IPS DF 6.9 (cell line): ENCODE data around the gene COQ7.

Experiments used
- DNase-seq: peaks from one replicate; pipeline ENCODE4 v3.0.0-alpha.2; 2013; ENCODE audit warnings: low read depth, low spot score
- H3K27ac ChIP-seq: one replicate; pipeline ENCODE4 v1.5.1; 2013; ENCODE audit warnings: low read length, control low read depth
- H3K27me3 ChIP-seq: 2 replicates; pipeline ENCODE4 v1.6.1; 2013; ENCODE audit warnings: mild to moderate bottlenecking, low read length; ENCODE audit not compliant: control insufficient read depth, insufficient read depth
- H3K36me3 ChIP-seq: 2 replicates; pipeline ENCODE4 v1.6.1; 2013; ENCODE audit warnings: low read length; ENCODE audit not compliant: control insufficient read depth, insufficient read depth
- H3K4me1 ChIP-seq: 2 replicates; pipeline ENCODE4 v1.6.1; 2013; ENCODE audit warnings: low read length; ENCODE audit not compliant: control insufficient read depth, insufficient read depth
- H3K4me3 ChIP-seq: 2 replicates; pipeline ENCODE4 v1.5.1; 2013; ENCODE audit warnings: mild to moderate bottlenecking, low read length
- H3K9me3 ChIP-seq: 2 replicates; pipeline ENCODE4 v1.6.1; 2013; ENCODE audit warnings: low read length, inconsistent platforms; ENCODE audit not compliant: control insufficient read depth, insufficient read depth
- WGBS: extraction: QIAGEN DNeasy Blood & Tissue Kit; methylation state at CpG from one replicate; pipeline ENCODE4 v1.1.7; 2013; ENCODE audit warnings: mixed read lengths, missing lambda C conversion rate; ENCODE audit not compliant: insufficient read length, insufficient coverage; 5-methylcytosine and 5-hydroxymethylcytosine counted together

The COQ7 gene

GRCh38 chr16:19112099-19112407, 44.6 kb downstream of the COQ7 start:
- WGBS, result no CpG with 5 or more reads among the region's 2 CpGs
- H3K36me3 ChIP-seq, result no peaks in the 10 kb centered on the region
- peaks cover 2% of the 10 kb centered on the region for H3K4me1 ChIP-seq
- no peak overlapping the region for H3K27ac ChIP-seq
- no peak overlapping the region for H3K4me3 ChIP-seq
- H3K9me3 ChIP-seq, result no peaks in the 10 kb centered on the region
- DNase-seq, result no peak
- peaks cover 3% of the 10 kb centered on the region; the same call in 1 of the 2 replicates for H3K27me3 ChIP-seq

- Histone ChIP-seq H3K4me3 (peak within 1 kb of the TSS; percentile 39; the same call in 1 of the 2 replicates), H3K4me1 (peaks cover 2% of the 10 kb centered on the region), H3K27ac (no peak within 1 kb of the TSS), H3K9me3 (no peaks in the 10 kb centered on the region), H3K36me3 (no peaks in the 10 kb centered on the region), H3K27me3 (peaks cover 3% of the 10 kb centered on the region; the same call in 1 of the 2 replicates)
- no peak for DNase-seq
- WGBS, result no CpG with 5 or more reads among the region's 74 CpGs
Observed at GRCh38 chr16:19113577-19114358, 46.4 kb downstream of the COQ7 start, which contains the start of gene ITPRIPL2. Gene ITPRIPL2 (plus strand): TSS chr16:19113964. CDS start chr16:19114462, 498 bp downstream.

DNA sequence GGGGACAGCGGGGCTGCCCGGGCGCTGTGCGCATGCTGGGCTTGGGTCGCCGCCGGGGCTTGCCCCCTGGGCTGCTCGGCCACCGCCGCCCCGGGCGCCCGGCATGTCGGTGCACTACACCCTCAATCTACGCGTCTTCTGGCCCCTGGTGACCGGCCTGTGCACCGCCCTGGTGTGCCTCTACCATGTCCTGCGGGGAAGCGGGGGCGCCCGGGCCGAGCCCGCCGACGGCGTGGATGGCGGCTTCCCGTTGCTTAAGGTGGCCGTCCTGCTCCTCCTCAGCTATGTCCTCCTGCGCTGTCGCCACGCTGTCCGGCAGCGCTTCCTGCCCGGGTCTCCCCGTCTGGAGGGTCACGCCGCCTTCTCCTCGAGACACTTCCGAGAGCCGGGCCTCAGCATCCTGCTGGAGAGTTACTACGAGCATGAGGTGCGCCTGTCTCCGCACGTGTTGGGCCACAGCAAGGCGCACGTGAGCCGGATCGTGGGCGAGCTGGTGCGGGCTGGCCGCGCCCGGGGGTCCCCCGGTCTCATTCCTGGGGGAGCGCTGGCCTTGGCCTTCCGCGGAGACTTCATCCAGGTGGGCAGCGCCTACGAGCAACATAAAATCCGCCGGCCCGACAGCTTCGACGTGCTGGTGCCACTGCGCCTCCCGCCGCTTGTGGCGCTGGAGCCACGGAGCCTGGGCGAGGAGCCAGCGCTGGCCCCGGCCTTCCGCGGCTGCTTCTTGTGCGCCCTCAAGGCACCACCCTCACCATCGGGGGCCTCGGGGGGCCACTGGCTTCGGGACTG, 47.1 kb downstream of the COQ7 start:
- Histone ChIP-seq H3K27ac (no peak overlapping the region), H3K27me3 (peaks cover 3% of the 10 kb centered on the region; the same call in 1 of the 2 replicates), H3K36me3 (no peaks in the 10 kb centered on the region), H3K4me1 (peaks cover 2% of the 10 kb centered on the region), H3K9me3 (no peaks in the 10 kb centered on the region), H3K4me3 (peak overlapping the region; percentile 39; the same call in 1 of the 2 replicates)
- WGBS, result no CpG with 5 or more reads among the region's 80 CpGs
- no peak for DNase-seq

DNA sequence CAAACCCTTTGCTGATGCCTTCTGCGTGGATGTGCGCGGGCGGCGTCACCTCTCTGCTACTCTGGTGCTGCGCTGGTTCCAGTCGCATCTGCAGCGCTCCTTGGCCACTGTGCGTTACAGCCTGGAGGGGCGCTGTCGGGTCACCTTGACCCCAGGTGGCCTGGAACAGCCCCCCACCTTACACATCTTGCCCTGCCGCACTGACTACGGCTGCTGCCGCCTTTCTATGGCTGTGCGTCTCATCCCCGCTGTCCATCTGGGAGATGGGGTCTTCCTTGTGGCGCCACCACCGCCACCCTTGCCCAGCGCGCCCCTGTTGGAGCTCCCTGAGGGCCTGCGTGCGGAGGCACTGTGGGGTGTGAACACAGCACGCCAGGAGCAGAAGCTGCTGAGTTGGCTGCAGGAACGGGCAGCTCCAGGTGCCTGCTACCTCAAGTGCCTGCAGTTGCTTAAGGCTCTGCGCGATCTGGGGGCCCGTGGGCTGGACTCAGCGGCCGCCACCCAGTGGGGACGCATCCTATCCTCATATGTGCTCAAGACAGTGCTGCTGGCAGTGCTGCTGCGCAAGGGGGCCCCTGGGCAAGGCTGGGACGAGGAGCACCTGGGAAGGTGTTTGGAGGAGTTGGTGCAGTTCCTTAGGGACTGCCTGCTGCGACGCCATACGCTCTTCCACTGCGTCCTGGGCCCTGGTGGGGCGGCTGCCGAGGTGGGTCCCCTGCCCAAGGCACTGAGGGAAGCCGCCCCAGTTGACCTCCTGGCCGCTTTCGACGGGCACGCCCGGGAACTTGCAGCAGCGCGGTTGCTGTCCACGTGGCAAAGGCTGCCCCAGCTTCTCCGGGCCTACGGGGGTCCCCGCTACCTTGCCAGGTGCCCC, 48.0 kb downstream of the COQ7 start:
- Histone ChIP-seq H3K9me3 (no peaks in the 10 kb centered on the region), H3K36me3 (no peaks in the 10 kb centered on the region), H3K4me3 (no peak overlapping the region), H3K27me3 (peaks cover 3% of the 10 kb centered on the region; the same call in 1 of the 2 replicates), H3K4me1 (peaks cover 2% of the 10 kb centered on the region), H3K27ac (no peak overlapping the region)
- no peak for DNase-seq
- WGBS, result no CpG with 5 or more reads among the region's 50 CpGs

DNA sequence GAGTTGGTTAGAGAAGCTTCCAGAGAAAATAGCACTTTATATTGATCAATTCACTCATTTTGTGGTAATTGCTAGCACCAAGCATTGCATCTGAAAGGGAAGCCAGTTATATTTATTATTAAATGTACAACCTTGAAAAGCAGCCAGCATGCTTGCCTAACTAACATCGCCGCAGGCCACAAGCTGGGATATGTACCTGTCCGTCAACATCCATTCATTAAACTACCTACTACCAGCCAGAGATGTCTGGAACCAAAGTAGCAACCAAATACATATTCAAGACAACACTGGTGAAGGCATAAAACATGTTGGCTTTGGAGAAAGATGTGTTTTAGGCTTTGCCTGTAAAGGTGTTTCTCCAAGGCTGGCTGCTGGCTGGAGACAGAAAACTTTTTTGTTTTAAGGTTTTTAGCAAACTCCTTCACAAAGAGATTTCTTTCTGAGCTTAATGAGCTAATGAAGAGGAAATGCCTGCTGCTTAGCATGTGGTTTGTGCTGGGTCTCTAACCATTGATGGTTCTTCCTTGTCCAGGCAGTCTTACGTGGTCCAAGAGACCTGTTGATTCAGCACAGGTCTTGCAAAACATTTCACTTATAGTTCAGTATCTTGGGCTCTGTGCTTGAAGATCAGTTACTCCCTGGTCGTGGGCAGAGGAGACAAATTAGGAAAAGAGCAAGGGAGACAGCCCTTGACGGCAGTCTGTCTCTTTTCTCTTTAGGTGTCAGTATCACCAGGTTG, 49.5 kb downstream of the COQ7 start:
- no peak for DNase-seq
- Histone ChIP-seq H3K27me3 (peaks cover 3% of the 10 kb centered on the region; the same call in 1 of the 2 replicates), H3K27ac (no peak overlapping the region), H3K4me3 (no peak overlapping the region), H3K9me3 (no peaks in the 10 kb centered on the region), H3K36me3 (no peaks in the 10 kb centered on the region), H3K4me1 (peaks cover 2% of the 10 kb centered on the region)
- no CpG with 5 or more reads among the region's 6 CpGs for WGBS

GRCh38 chr16:19118938-19119431, 51.6 kb downstream of the COQ7 start:
- Histone ChIP-seq H3K36me3 (no peaks in the 10 kb centered on the region), H3K9me3 (no peaks in the 10 kb centered on the region), H3K27me3 (peaks cover 3% of the 10 kb centered on the region; the same call in 1 of the 2 replicates), H3K4me1 (no peaks in the 10 kb centered on the region; the same call in 1 of the 2 replicates), H3K4me3 (no peak overlapping the region), H3K27ac (no peak overlapping the region)
- WGBS, result 100% methylated on average over 1 of the region's 6 CpGs
- DNase-seq, result no peak

DNA sequence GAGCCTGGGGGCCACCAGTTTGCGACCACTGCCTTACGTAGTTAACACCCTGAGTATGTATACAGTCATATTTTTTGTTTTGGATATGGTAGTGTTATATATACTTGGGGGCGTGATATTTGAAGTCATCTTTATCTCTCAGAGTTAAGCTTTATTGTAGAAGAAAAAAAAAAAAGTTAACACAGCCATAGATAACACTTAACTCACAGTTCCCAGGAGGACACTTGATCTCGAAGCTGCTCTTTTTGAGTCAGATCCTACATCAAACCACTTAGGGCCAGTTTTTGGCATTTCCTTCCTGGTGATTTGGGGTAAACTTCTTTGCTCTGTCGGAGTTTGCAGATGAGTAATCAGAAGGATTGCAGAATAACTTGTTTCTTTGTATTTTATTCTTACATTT, 52.1 kb downstream of the COQ7 start:
- WGBS, result no CpG with 5 or more reads among the region's 5 CpGs
- no peak overlapping the region for H3K4me3 ChIP-seq
- peaks cover 3% of the 10 kb centered on the region; the same call in 1 of the 2 replicates for H3K27me3 ChIP-seq
- H3K4me1 ChIP-seq, result no peaks in the 10 kb centered on the region; the same call in 1 of the 2 replicates
- DNase-seq, result no peak
- no peaks in the 10 kb centered on the region for H3K36me3 ChIP-seq
- no peaks in the 10 kb centered on the region for H3K9me3 ChIP-seq
- no peak overlapping the region for H3K27ac ChIP-seq

- H3K27ac ChIP-seq, result no peak overlapping the region
- no peak for DNase-seq
- no CpG with 5 or more reads among the region's 6 CpGs for WGBS
Observed at GRCh38 chr16:19123535-19124178, 56.2 kb downstream of the COQ7 start.

GRCh38 chr16:19126300-19126699, 58.9 kb downstream of the COQ7 start:
- no peaks in the 10 kb centered on the region for H3K27me3 ChIP-seq
- H3K4me3 ChIP-seq, result no peak overlapping the region
- no peaks in the 10 kb centered on the region for H3K36me3 ChIP-seq
- H3K4me1 ChIP-seq, result no peaks in the 10 kb centered on the region; the same call in 1 of the 2 replicates
- no peak for DNase-seq
- no peak overlapping the region for H3K27ac ChIP-seq
- H3K9me3 ChIP-seq, result no peaks in the 10 kb centered on the region

More at GRCh38 chr16:19123535-19124178, 56.2 kb downstream of the COQ7 start:
- Histone ChIP-seq H3K27me3 (no peaks in the 10 kb centered on the region), H3K36me3 (no peaks in the 10 kb centered on the region), H3K9me3 (no peaks in the 10 kb centered on the region), H3K4me3 (no peak overlapping the region), H3K4me1 (no peaks in the 10 kb centered on the region)
